8988T (cell line): ENCODE measurements around the gene HAUS5.

Experiments used
- DNase-seq: peaks from one replicate; pipeline ENCODE4 v3.0.0; 2011

HAUS5 gene

DNA sequence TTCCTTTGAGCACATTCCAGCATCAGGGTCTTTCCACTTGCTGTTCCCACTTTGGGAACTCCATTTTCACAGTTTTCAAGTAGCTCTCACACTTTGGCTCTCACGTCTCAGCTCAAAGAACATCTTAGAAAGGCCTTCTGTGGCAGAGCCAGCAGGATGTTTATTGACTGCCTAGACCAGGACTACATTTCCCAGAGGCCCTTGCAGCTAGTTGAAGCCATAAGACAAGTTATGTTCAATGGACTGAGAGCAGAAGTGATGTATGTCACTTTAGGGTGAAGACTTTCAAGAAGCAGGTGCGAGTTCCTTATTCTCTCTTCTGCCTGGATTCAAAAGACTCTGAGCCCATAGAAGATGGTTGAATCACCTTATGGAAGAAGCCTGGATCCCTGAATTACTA lies 4.3 kb upstream of the HAUS5 start:
- no peak for DNase-seq

DNA sequence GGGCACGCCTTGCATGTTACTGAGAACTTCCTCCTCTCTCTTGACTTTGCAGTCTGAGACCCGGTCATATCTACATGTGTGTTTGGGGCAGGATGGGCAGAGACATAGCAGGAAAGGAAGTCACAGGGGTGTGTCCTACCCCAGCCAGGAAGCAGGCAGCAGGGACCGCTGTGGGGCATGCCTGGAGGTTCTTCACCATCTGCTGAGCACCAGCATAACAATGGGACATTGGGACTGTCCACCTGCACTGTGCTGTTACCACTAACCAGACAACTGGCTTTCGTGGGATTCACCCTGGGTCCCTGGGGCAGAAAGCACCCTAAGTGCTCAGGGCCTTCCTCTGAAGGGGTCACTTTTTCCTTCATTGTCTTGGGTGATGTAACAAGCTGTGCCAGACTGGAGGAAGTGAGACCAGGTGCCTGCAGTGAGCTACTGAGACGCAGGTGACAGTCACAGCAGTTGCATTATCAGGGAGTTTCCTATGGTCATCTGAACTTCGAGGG lies 2.6 kb upstream of the HAUS5 start:
- DNase-seq: no peak

DNA sequence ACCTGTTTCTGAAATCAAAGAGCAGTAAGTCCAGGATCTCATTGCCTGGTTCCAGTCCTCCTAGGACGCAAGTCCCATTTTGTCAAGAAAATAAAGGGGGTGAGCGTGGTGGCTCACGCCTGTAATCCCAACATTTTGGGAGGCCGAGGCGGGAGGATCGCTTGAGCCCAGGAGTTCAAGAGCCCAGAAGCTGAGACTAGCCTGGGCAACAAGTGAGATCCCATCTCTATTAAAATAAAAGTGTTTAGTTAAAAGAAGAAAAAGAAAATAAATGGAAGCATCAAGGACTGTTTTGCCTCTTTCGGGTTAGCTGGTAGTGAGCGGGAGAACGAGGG lies 344 bp upstream of the HAUS5 start:
- DNase-seq: no peak

DNA sequence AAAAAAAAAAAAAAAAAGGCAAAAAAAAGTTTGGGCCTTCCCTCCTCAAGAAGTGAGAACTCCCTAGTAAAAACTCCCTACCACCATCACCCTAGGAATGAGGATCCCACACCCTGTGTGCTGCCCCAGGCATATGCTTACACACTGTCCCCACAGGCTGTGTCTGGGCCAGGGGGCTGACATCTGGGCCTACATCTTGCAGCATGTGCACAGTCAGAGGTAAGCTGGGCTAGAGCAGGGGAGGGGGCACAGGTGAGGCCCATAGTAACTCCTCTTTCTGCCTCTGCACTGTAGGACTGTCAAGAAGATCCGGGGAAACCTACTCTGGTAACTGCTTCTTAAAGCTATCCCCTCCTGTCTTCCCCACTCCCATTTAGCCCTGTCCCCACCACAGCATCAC lies 1.0 kb downstream of the HAUS5 start:
- no peak for DNase-seq

DNA sequence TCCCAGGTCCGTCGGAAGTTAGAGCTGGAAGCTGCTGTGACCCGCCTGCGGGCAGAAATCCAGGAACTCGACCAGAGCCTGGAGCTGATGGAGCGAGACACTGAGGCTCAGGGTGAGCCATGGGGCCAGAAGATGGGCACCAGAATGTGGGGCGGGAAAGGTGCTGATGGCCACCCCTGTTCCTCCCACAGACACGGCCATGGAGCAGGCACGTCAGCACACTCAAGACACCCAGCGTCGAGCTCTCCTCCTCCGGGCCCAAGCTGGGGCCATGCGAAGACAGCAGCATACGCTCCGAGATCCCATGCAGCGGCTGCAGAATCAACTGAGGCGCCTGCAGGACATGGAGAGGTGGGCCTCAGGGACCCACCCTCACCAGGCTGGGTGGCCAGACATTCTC lies 2.5 kb downstream of the HAUS5 start:
- DNase-seq: no peak

DNA sequence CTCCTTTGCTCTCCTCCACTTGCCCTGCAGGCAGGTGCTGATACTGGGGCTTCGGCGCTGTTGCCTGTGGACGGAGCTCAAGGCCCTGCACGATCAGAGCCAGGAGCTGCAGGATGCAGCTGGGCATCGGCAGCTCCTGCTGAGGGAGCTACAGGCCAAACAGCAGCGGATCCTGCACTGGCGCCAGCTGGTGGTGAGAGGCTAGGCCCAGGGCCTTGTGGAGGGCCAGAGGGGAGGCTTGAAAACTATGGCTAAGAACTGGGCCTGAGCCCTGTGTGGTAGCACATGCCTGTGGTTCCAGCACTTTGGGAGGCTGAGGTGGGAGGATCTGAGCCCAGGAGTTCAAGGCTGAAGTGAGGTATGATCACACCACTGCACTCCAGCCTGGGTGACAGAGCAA lies 6.3 kb downstream of the HAUS5 start:
- no peak for DNase-seq

DNA sequence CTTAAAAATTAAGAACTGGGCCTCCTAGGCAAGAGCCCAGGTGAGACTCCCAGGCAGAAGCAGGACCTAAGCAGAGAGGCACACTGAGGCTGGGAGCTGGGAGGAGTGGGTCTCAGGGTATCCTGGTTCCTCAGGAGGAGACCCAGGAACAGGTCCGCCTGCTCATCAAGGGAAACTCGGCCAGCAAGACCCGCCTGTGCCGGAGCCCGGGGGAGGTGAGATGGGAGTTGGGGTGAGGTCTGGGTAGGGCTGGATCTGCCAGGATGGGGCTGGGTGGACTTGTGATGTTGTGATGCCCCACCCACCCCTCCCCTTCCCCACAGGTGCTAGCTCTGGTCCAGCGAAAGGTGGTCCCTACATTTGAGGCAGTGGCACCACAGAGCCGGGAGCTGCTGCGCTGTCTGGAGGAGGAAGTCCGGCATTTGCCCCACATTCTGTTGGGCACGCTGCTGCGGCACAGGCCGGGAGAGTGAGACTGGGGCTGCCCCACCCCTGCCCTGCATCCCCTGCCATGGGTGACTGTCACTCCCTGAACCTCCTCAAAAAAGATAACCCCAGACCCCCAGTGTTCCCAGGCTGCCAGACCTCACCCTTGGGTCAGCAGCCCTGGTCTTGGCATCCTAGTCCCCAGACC lies 6.9 kb downstream of the HAUS5 start:
- no peak for DNase-seq

DNA sequence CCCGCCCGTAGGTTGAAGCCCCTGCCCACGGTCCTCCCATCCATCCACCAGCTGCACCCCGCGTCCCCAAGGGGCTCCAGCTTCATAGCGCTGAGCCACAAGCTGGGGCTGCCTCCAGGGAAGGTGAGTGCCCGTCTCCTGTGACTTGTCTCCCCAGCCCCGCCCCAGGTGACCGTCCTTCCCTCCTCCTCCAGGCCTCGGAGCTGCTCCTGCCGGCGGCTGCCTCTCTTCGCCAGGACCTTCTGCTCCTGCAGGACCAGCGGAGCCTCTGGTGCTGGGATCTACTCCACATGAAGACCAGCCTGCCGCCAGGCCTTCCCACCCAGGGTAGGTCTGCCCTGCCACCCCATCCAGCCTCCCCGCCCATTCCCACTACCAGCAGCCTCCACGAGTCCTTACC lies 7.5 kb downstream of the HAUS5 start:
- no peak for DNase-seq

DNA sequence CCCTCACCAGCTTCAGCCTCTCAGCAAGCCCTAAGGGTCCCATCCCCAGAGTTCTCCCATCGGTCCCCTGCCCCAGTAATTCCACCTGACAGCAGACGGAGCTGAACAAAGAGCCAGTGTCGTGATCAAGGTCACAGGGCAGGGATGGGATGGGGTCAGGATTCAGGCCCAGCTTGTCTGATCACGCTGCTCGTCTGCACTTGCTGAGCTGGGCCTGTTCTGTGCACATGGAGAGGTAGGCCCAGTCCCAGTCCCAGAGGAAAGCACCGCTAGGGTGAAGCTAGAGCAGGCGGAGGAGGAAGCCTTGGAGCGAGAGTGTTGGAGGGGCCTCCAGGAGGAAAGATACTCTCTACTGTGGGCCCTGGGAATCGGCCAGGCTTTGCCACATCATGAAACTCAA lies 9.2 kb downstream of the HAUS5 start:
- no peak for DNase-seq

DNA sequence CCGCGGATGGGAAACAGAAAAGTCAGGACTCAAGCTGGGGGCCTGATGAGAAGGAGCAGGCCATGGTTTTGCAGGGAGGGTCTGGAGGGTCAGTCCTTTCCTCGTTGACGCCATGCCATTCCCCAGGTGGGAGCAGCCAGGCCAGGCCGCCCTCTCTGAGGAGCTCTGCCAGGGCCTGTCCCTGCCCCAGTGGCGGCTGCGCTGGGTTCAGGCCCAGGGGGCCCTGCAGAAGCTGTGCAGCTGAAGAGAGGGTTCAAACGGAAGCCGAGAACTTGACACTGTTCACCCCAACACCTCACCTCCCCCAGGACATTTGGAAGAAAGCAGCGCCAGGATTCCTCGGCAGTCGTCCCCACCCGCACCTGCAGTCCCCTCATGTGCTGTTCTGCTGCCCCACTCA lies 10.2 kb downstream of the HAUS5 start:
- DNase-seq: no peak

DNA sequence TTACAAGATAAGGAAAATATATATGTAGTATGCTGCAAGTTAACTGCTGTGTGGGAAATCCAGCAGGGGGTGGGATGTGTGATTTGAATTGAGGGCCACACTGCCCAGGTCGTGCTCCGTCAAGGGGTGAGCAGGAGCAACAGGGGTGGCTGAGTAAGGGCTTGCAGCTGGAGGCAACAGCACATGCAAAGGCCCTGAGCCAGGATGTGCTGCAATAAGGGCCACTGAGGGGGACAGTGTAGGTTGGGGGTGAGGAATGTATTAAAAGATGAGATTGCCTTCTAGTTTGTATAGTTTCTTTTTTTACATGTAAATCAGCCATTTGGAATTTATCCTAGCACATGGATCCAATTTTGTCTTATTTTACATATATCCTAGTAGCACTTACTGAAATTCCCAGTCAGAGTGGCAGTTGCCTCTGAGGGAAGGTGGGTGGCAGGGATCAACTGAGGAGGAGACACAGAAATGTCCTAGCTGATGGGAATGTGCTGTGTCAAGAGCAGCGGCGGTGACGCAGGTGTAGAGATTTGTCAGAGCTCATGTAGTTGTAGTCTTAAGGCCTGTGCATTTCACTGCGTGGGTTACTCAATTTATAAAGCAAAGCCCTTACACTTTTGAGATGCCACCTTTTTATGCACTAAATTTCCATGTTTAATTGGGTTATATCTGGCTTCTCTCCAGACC lies 10.9 kb downstream of the HAUS5 start:
- DNase-seq: no peak

DNA sequence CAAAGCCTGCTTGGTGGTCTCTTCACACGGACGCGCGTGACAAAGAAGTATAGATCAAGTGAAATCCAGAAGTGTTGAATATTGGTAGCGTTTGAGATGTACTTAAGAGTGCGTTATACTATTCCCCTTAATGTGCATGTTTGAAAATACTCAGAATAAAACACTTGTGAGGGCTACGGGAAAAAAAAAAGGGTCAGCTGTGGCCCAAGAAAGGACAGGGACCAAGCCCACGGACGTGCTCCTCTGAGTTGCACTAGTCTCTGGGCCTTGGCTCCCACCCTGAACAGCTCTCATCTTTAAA lies 15.7 kb downstream of the HAUS5 start:
- DNase-seq: no peak

DNA sequence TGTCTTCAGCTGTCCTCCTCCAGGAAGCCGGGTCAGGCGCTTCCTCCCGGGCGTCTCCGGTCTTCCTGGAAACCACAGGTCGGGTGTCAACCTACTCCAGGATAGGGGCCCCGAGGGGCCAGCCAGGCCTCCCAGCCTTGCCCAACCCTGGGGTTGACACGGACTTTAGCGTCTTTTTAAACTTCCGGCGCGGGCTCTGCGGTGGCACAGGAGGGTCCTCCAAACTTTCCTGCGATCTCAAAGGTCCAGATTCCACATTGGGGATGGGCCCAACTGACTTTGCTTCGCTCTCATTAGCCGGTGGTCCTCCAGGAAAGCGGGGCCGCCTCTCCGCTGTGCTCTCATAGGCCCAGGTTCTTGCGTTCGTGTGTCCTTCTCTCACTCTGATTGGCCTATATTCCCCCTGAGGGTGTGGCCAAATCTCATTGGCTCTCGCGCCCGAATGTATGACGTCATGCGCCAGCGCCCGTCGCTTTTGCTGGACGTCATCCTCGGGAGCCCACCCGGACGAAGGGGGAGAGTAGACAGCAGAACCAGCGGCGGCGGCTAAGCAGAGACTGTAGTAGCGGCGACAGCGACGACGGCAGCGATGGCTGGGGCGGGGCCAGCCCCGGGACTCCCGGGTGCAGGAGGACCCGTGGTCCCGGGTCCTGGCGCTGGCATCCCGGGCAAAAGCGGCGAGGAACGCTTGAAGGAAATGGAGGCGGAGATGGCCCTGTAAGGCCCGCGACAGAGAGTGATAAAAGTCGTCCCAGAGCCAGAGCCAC lies 16.2 kb downstream of the HAUS5 start, which contains the start of gene RBM42:
TSS of gene RBM42 (plus strand) at position 472 of the 767 bp plus-strand sequence. CDS start at position 590, 118 bp downstream.
- peak; percentile 98 for DNase-seq

DNA sequence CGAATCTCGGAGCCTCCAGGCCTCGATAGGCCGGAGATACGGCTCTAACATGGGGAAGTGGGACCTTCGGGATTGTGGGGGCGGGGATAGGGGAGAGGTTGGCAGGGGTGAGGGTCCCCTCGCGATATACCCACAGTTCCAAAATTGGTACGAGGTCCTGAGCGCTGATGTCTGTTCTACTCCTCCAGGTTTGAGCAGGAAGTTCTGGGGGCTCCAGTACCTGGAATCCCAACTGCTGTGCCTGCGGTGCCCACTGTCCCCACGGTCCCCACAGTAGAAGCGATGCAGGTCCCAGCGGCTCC lies 16.7 kb downstream of the HAUS5 start:
- DNase-seq: no peak

DNA sequence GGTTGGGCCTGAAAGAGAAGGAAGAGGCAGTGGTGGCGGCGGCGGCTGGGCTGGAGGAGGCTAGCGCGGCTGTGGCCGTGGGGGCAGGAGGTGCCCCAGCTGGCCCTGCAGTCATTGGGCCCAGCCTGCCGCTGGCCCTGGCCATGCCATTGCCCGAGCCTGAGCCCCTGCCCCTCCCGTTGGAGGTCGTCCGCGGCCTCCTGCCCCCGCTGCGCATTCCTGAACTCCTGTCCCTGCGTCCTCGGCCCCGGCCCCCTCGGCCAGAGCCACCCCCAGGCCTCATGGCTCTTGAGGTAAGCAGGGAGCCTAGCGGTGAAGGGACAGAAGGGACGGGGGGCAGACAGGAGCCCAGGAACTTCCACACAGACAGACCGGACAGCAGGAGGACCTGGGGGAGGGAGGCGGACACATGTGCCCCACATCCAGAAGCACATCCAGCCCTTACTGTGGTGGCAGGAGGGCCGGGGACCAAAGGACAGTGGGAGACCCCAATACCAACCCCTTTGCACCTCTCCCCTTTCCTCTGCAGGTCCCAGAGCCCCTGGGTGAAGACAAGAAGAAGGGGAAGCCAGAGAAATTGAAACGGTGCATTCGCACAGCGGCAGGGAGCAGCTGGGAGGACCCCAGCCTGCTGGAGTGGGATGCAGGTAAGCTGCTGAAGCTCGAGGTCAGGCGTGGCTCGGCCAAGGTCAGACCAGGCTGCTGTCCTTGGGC lies 21.3 kb downstream of the HAUS5 start:
- no peak for DNase-seq

DNA sequence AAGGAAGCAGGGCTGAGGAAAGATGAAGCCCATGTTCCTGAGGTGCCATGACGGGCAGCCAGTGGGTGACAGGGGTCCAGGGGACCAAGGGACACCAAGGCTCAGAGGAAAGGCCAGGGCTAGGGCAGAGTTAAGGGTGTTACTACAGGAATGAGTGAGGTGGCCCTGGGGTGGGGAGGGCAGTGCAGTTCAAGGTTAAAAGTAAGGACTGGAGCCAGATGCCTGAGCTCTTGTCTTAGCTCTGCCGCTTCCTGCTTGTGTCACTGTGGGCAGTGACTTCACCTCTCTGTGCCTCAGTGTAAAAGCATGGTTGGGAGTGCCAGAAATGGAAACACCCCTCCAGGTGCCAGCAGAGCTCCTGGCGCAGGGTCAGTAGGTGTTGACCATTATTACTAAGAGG lies 24.1 kb downstream of the HAUS5 start:
- no peak for DNase-seq

DNA sequence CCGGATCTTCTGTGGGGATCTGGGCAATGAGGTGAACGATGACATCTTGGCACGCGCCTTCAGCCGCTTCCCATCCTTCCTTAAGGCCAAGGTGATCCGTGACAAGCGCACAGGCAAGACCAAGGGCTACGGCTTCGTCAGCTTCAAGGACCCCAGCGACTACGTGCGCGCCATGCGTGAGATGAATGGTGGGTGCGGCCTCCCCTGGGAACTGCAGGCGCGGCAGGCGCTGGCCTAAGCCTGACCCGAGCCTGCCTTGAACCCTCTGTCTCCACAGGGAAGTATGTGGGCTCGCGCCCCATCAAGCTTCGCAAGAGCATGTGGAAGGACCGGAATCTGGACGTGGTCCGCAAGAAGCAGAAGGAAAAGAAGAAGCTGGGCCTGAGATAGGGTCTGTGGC lies 24.6 kb downstream of the HAUS5 start:
- DNase-seq: no peak

DNA sequence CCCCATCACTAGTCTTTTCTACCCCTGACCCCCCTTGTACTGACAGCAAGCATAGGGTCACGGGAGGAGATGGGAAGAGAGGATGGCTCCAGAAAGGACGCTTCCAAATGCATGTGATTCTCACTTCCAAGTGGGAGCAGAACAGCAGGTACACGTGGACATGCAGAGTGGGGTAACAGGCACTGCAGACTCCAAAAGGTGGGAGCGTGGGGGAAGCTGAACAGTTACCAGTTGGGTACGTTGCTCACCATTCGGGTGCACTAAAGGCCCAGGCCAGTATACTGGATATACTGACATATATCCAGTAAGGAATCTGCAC lies 26.7 kb downstream of the HAUS5 start:
- no peak for DNase-seq

DNA sequence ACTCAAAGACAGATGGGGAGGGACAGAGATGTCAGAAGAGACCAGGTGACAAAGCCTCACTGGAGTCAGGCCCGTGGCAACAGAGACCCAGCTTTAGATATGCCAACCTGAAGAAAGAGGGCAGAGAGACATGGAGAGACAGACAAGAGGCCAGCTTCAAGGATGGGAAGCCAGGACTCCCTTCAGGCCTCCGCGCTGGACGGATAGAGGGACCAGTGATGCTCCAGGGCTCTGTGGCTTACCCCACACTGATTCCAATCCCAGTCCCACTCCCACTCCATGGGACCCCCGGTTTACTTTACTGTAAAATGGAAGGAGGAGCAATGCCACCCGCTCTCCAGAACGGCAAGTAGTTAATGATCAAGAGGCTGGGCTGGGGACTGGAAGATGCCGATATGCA lies 27.3 kb downstream of the HAUS5 start:
- no peak for DNase-seq

DNA sequence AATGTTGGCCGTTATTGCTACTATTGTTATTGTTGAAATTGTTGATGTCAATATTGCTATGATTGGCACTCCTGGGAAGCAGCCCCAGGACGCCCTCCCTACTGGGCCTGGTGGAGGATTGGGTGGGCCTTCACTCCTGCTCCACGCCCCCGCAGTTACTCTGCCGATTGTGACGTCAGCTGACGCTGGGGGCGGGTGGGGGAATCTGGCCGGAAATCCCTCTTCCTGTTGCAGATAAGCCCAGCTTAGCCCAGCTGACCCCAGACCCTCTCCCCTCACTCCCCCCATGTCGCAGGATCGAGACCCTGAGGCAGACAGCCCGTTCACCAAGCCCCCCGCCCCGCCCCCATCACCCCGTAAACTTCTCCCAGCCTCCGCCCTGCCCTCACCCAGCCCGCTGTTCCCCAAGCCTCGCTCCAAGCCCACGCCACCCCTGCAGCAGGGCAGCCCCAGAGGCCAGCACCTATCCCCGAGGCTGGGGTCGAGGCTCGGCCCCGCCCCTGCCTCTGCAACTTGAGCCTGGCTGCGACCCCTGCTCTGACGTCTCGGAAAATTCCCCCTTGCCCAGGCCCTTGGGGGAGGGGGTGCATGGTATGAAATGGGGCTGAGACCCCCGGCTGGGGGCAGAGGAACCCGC lies 29.1 kb downstream of the HAUS5 start, which contains the start of gene ETV2:
TSS of gene ETV2 (plus strand) at position 231 of the 637 bp plus-strand sequence. CDS start 716 bp downstream, outside the sequence.
- DNase-seq: no peak

DNA sequence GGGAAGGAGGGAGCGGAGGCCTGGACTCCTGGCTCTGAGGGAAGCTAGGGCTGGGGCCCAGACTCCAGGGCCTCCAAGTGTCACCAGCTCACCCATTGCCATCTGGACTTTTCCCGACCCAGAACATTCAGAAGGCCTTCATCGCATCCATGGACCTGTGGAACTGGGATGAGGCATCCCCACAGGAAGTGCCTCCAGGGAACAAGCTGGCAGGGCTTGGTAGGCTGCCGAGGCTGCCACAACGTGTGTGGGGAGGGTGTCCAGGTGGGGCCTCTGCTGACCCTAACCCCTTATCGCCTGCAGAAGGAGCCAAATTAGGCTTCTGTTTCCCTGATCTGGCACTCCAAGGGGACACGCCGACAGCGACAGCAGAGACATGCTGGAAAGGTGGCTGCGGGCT lies 29.8 kb downstream of the HAUS5 start:
- DNase-seq: no peak

DNA sequence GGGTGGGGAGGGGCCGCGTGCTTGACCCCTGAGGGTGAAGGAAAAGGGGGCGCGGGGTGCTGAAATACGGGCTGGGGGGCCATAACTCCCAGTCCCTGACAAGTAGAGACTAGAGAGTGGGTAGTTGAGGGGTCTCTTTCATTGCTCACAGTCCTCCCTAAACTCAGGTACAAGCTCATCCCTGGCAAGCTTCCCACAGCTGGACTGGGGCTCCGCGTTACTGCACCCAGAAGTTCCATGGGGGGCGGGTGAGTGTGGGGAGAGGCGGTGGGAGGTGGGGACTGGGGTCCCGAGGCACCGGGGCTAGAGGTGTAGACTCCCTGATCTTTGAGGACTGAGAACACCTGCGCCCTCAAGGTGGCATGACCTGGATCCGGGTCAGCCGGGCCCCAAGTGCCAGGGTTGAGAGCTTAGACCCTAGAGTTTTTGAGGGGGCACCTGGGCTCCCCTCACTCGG lies 30.3 kb downstream of the HAUS5 start:
- DNase-seq: no peak
